Lower leg skin (tissue), 4 donors: ENCODE measurements around the gene EBF3. TPM values are rescaled to one million over a fixed set of nuclear protein-coding genes. Genes with fewer than 3 reads are reported as not detected.

Experiments
- DNase-seq, 2 donors: peaks; one replicate each; pipeline ENCODE4 v3.0.0-alpha.2; 2019; ENCODE audit warnings: low spot score in 2 of 2
- H3K4me3 ChIP-seq: fragments of 200-600 bp; sonication (generic); 2 replicates; pipeline ENCODE4 v1.5.1; 2017; ENCODE audit warnings: mild to moderate bottlenecking, low read depth; ENCODE audit not compliant: poor library complexity, severe bottlenecking
- POLR2A ChIP-seq, 2 donors: fragments of 450-650 bp; IDR thresholded peaks; one replicate each; pipeline ENCODE4 v1.6.1; 2016 to 2017; ENCODE audit warnings: antibody characterized with exemption in 2 of 2, mild to moderate bottlenecking in 1 of 2, moderate library complexity in 1 of 2
- WGBS, 2 donors: methylation state at CpG; one replicate each; pipeline ENCODE4 v1.1.5; 2018; 5-methylcytosine and 5-hydroxymethylcytosine counted together
- intact Hi-C: fragments of 100-400 bp; cut with DNase I; formaldehyde crosslinking; loops from one replicate; pipeline ENCODE4 v1.15.0; 2023; ENCODE audit warnings: low total_unique reads
- total RNA-seq, 4 donors: library from RNA; depleted of rRNA; stranded (reverse); fragments of >200 nt; gene quantifications; one replicate each; pipeline ENCODE4 v1.1.0, GENCODE V29; 2016
- TF ChIP-seq, protein P1 (sequence below), 3 donors: fragments of 450-650 bp; IDR thresholded peaks; one replicate each; pipeline ENCODE4 v1.5.1; 2016; ENCODE audit warnings: antibody characterized with exemption in 3 of 3, mild to moderate bottlenecking in 3 of 3, moderate library complexity in 2 of 3

Gene EBF3
- total RNA-seq, 4 donors from 2014 or later: 0.80 to 8.5 (median 2.4) TPM

DNA sequence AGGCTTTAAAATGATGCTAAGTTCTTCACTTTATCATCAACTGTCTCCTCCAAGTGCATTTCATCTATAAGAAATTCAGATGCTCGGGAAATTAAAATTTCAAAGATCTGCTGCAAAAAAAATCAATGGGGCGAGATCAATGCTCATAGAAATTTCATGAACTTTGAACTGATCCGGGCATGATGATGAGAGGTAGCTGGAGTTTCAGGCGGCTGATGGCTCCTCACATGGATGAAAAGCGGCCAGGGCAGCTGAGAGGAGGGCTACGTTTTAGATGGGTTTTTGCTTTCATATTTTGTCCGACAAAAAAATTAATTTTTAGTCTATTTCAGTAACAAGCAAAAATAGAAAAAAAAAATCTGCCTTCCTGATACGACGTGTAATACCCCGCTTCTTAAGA, 109.9 kb downstream of the EBF3 start:
- intact Hi-C loops: no loop called here
- WGBS, 2 donors: 90 to 92% methylated on average over 10 of the region's 10 CpGs
- DNase-seq: peak in 1 of 2 donors; percentile 31
- TF ChIP-seq, protein P1, sequence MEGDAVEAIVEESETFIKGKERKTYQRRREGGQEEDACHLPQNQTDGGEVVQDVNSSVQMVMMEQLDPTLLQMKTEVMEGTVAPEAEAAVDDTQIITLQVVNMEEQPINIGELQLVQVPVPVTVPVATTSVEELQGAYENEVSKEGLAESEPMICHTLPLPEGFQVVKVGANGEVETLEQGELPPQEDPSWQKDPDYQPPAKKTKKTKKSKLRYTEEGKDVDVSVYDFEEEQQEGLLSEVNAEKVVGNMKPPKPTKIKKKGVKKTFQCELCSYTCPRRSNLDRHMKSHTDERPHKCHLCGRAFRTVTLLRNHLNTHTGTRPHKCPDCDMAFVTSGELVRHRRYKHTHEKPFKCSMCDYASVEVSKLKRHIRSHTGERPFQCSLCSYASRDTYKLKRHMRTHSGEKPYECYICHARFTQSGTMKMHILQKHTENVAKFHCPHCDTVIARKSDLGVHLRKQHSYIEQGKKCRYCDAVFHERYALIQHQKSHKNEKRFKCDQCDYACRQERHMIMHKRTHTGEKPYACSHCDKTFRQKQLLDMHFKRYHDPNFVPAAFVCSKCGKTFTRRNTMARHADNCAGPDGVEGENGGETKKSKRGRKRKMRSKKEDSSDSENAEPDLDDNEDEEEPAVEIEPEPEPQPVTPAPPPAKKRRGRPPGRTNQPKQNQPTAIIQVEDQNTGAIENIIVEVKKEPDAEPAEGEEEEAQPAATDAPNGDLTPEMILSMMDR (IDR thresholded peaks at IDR 0.05): no peak
- no peak for TF ChIP-seq POLR2A (IDR thresholded peaks at IDR 0.05)
- no peak overlapping the region for H3K4me3 ChIP-seq

DNA sequence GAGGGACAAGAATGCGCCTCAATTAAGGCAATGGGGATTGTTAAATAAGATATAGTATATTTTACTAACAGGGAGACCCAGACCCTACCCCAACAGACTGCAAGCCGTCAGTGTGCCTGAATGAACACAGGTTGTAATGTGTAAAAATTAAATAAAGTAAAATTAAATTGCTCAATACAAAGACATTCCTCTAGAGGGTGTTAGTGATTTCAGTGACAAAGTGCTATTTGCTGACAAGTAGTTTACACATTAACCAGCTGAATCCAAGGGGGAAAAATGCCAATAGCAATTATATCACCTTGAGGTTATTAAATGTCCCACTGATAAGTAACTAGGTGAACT, 110.5 kb downstream of the EBF3 start:
- H3K4me3 ChIP-seq: no peak overlapping the region
- DNase-seq: peak in 1 of 2 donors; percentile 12
- TF ChIP-seq POLR2A (IDR thresholded peaks at IDR 0.05): no peak
- TF ChIP-seq, protein P1 (IDR thresholded peaks at IDR 0.05): no peak
- intact Hi-C loops: no loop called here
- 31 to 37% methylated on average over 2 of the region's 2 CpGs for WGBS, 2 donors

DNA sequence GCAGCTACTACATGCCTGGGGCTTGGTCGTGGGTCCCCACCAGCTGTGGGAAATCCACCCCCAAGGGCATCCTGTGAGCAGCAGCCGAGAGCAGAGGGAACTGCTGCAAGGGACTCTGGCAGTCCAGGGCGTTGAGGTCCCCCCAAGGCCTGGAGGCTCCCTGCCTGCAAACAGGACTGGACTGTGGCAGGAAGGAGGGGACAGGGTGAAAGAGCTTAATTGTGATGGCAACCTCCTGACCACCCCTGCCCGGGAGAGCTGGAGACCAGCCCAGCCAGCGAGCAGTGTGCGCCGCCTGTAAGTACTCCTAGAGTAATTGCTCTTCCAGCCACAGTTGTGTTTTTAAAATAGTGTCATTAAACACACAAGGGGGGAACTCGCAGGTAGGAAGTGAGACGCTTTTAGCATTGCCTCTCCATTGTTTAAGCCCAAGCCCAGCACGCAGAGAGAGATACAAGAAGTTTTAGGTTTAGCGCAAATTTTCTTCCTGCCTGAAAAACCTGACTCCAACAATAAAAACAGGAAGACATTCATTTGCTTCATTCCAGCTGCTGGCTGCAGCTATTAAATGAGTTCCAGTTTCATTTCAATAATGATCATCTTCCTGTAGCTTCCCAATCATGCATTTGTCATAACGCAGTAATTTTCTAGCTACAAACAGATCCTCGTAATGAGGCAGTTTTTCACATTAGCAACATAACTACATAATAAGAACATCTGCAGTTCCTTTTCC, 111.1 kb downstream of the EBF3 start:
- intact Hi-C loops: no loop called here
- DNase-seq: peak in 1 of 2 donors; percentile 40
- 33 to 41% methylated on average over 13 of the region's 13 CpGs for WGBS, 2 donors
- TF ChIP-seq, protein P1 (IDR thresholded peaks at IDR 0.05): no peak
- no peak for TF ChIP-seq POLR2A (IDR thresholded peaks at IDR 0.05)
- H3K4me3 ChIP-seq: no peak overlapping the region

DNA sequence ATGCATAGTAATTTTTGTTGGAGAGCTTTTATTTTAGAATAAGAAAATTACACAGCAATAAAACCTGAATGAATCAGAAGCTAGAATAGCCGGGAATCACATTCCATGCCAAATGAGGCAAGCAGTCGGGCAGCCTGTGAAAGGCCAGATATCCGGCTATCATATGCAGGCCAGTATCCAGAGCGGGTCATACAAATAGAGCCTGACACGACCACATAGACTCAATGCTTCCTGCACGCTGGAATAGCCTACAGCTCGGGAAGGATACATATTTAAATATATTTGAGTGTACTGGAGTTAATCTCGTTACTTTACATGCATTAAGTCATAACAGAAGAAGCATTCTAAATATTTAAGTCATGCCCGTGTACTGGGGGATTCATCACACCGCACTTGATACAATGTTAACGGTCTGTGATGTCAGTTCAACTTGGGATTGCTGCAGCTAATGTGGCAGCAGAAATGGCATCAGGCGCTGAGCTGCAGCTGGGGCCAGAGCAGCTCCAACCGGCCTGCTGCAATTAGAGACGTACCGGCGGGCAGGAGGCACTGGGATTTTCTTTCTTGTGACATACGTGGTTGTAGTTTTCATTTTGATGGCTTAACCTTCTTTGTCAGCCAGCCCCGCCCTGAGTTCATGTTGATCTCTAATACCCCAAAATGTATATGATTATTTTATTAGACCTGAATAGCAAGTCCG, 112.0 kb downstream of the EBF3 start:
- WGBS, 2 donors: 86 to 89% methylated on average over 19 of the region's 19 CpGs

DNA sequence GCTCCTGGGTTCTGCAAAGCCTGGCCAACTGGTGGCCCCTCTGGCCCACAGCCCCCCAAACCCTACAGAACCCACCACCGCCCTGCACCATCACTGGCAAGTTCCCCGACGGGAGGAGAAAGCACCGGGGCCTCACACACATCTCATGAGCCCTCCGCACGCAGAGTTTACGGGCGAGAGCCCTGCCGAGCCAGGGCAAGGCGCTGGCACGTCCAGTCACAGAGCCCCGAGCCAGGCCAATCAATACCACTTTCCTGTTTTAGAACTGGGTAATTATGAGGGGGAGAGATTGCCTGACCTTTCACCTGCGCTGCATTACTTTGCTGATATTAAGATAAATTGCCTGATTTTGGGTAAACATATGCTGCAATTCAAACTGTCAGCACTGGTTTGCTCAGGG, 113.3 kb downstream of the EBF3 start:
- peak in 1 of 2 donors; percentile 56 for DNase-seq
- no peak overlapping the region for H3K4me3 ChIP-seq
- 82 to 92% methylated on average over 13 of the region's 13 CpGs for WGBS, 2 donors
- intact Hi-C loops: no loop called here
- TF ChIP-seq, protein P1 (IDR thresholded peaks at IDR 0.05): no peak
- TF ChIP-seq POLR2A (IDR thresholded peaks at IDR 0.05): no peak

More for the DNA sequence above, 112.0 kb downstream of the EBF3 start:
- TF ChIP-seq POLR2A (IDR thresholded peaks at IDR 0.05): no peak
- TF ChIP-seq, protein P1 (IDR thresholded peaks at IDR 0.05): no peak
- no peak overlapping the region for H3K4me3 ChIP-seq
- intact Hi-C loops: no loop called here
- DNase-seq: peak in 1 of 2 donors; percentile 64
